Lower leg skin (tissue), 3 donors: ENCODE measurements around the gene TNIK.

ENCODE experiments used
- CTCF ChIP-seq, 3 donors: fragments of 450-650 bp; IDR thresholded peaks; one replicate each; pipeline ENCODE4 v1.5.1; 2016; ENCODE audit warnings: antibody characterized with exemption in 3 of 3, mild to moderate bottlenecking in 3 of 3, moderate library complexity in 2 of 3
- POLR2A ChIP-seq, 2 donors: fragments of 450-650 bp; IDR thresholded peaks; one replicate each; pipeline ENCODE4 v1.6.1; 2016 to 2017; ENCODE audit warnings: antibody characterized with exemption in 2 of 2, mild to moderate bottlenecking in 1 of 2, moderate library complexity in 1 of 2

- TF ChIP-seq CTCF (IDR thresholded peaks at IDR 0.05) (no peak), POLR2A (IDR thresholded peaks at IDR 0.05) (no peak)
These were observed 402.1 kb downstream of the TNIK start for GRCh38 chr3:171058058-171058457.
